ENCODE results near the gene ALDH1A1. TPM values are rescaled to one million over a fixed set of nuclear protein-coding genes. Genes with fewer than 3 reads are reported as not detected.
"Not testable (repeated sequence)": the region's sequence is repeated elsewhere in the genome, so short reads cannot be mapped to it uniquely, and the experiment has no call there.

ALDH1A1 gene
- total RNA-seq, 1 experiment from 2014 or later = not detected

DNA sequence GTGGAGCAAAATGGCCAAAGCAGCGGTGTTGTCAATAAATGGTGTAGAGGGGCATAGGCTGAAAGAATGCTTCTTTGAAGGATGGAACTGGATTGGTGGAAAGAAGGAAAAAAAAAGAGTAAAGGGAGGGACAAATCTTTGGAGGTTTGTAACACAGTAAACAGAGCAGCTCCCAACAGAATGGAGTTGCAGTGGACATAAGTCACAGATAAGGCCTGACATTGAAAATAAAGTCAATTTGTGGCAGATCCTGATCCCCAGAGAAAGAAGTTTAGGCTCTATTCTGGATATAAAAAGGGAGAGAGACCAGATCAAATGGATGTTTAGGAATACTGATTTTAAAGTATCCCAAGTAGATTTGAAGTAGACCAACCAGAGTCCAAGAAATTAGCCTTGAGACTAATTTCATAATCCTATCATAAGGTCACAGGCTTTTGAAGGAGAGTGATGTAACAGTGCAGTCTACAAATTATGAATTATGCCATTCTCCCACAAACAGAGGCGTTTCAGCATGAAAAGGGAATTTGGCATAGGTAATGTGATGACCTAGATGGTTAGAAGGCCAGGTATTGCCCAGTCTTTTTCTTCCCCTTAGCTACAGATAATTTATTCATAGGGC lies 8.9 kb downstream of the ALDH1A1 start:
- DNase-seq (ENCODE audit: low read depth) = no peak

DNA sequence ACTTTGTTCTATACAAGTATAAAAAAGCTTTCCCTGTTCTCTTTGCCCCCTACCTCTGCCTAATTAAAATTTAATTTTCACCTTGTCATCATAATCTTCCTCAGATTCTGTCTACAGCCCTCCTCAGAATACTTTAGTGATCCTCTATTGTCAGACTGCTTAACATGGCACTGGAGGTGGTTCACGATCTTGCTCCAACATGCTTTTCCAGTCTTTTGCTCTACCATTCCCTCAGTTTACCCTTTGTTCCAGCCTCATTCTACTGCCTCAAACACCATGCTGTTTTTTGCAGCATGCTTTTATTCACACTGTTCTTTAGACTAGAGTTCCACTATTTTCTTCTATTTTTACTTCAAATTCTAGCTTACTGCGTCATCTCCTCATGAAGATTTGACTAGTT lies 10.4 kb downstream of the ALDH1A1 start:
- no peak for DNase-seq (ENCODE audit: low read depth)

DNA sequence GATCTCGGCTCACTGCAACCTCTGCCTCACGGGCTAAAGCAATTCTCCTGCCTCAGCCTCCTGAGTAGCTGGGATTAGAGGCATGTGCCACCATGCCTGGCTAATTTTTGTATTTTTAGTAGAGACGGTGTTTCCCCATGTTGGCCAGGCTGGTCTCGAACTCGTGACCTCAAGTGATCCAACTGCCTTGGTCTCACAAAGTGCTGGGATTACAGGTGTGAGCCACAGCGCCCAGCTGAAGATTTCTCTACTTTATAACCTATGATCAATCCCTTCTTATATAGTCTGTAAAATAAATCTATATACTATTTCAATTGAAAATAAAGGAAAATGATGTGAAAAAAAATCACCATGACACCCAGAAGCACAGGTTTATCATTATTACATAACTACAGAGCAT lies 13.3 kb downstream of the ALDH1A1 start:
- not testable (repeated sequence) for DNase-seq (ENCODE audit: low read depth)

DNA sequence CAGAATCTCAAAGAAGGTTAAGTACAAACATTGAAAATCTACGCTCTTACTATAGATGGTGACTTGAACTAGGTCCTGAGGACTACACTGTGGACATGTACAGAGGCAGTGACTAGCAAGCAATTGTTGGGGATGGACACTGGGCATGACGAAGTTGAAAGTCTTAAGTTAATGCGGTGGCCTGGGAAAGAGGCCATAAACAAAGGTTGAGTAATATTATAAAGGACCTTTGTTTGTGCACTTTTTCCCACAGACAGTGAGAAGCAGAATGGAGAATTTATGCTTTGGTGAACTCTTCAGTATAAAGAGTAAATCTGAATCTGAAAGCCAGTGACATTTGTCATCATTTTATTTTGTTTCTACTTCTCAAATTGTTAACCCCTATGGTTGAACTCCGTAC lies 15.3 kb downstream of the ALDH1A1 start:
- DNase-seq (ENCODE audit: low read depth) = peak; percentile 12

DNA sequence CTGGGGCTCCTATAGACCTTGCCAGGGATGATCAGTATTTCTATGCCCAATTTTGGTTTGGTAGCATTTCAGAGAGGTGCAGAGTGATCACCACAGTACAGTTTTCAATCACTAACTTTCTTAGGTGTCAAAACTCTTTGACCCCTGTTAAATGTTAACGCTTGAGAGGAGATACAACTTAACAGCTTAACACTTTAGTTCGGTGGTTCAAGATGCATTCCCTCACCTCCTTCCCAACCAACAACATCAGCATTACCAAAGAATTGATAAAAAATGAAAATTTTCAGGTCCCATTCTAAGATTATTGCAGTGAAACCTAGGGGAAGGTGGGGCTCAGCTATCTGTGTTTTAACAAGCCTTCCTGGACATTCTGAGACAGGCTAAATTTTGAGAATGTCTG lies 16.2 kb downstream of the ALDH1A1 start:
- no peak for DNase-seq (ENCODE audit: low read depth)

DNA sequence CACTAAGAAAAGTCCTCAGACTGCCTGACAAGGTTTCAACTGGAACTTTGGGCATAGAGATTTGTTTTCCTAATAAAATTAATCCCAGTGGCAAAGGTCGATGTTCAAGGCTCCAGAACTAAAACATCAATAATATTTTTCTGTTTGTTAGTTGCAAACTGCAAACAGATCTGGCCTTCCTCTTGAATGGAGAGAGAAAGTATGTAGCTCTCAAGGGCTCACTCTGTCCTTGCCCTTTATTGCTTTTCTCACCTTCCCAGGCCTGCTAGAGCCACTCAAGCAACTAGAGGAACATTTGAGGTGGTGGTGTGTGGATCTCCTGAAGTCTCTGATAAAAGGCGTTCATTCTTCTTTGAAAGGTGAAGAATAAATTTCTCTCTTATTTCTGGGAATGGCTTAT lies 16.6 kb downstream of the ALDH1A1 start:
- no peak for DNase-seq (ENCODE audit: low read depth)

DNA sequence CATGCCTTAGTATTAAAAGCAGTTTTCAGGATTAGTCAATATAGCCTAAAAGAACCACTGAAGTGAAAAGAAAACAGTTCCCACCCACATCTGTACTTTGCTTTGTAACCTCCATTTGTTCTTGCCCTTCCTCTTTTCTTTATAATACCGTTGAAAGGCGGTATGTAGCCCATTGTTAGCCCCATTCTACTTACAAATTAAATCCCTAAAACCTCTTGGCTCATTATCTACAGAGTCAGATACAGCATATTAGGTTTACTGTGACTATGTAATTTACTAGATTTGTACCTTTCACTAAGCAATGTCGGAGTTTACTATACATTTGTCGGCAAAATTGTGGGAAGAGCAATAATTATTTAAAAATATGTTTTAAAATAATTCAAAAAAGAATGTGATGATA lies 17.3 kb downstream of the ALDH1A1 start:
- no peak for DNase-seq (ENCODE audit: low read depth)

DNA sequence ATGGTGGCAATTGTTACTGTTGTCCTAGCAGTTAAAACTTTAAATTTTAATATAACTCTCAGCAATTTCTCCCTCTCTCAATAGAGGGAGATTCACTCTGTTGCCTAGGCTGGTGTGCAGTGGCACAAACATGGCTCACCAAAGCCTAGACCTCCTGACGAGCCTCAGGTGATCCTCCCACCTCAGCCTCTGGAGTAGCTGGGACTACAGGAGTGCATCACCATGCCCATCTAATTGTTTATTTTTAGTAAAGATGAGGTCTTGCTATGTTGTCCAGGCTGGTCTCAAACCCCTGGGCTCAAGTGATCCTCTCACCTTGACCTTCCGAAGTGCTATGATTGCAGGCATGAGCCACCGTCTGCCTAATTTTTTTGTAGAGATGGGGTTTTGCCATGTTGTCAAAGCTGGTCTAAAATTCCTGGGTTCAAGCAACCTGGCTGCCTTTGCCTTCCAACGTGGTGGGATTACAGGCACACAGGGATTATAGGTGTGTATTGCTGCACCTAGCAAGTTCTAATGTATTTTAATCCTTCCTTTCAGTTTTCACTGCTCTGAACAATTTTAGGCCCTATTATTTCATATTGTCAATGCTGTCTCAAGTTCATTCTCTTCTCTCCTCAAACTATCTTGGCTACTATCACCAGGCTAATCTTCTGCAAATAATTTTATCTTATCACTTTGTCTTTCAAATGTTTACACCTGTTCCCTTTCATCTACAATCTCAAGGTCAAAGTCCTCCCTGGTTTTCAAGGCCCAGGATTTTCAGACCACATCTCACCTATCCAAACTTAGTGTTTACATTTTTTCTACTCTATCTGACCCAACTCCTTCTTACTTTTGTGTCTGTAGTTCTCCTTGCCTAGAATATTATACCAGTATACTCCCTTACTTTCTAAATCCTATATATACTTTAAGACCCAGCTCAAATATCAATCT lies 18.9 kb downstream of the ALDH1A1 start:
- no peak for DNase-seq (ENCODE audit: low read depth)

DNA sequence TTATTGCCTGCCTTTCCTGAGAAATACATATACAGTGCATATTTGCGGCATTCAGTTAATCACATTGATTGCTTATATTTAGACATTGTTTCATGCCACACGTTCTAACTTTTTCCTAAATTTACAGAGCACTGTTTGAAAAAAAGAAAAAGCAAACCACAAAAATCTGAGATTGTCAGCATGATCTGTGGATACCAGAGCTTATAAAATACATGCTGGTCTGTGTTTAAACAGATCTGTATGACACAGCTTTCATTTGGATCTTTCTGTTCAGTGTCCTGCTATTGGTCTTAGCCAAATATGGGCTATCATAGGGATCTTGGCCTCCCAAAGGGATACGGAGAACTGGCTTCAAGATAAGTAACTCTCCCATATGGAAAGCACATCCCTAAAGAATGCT lies 20.2 kb downstream of the ALDH1A1 start:
- no peak for DNase-seq (ENCODE audit: low read depth)

DNA sequence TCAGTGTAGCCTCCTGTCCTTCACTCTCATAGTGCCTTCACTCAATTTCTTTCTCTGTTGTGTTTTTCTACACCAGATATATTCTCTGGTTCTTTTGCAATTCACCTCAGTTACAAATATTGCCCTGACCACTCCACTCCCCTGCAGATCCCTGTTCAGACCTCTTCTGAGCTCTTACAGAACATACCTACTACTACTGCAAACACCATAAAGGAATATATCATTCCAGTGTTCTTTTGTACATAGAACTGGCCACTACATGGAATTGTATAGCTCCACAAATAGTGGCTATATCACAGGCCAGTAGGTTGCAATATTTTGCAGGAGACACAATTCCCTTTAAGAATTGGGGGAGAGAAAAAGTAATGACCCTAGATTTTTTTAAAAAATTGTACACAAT lies 21.0 kb downstream of the ALDH1A1 start:
- DNase-seq (ENCODE audit: low read depth) = no peak

DNA sequence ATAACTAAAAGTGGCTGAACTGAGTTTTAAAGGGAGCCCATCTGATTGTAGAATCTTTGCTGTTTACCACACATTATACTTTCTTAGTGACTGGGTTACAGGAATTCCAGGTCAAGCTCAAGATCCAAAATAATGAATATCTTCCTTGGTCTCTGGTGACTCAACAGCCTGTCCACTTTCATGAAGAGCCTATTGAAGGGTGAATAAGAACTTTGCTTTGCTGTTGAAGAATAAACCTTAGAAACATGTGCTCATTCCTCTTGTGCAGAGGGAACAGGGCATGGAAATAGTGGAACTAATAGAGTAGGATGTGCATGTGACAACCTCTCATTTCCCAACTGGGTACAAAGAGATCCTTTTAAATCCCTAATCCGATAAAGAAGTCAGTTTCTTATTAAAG lies 21.4 kb downstream of the ALDH1A1 start:
- DNase-seq (ENCODE audit: low read depth) = no peak

DNA sequence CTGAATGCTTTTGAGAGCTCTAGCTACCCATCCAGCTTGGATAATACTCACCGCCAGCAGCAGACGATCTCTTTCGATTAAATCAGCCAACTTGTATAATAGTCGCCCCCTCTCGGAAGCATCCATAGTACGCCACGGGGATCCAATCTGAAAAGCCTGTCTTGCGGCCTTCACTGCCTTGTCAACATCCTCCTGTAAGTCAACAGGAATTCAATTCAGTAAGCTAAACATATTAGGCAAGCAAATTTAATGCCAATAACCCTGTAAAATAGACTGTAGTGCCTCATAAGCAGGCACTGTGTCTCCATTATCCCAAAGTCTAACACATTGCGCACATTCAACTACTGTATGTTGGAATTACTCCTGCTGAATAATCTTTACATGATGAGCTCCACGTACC lies 22.0 kb downstream of the ALDH1A1 start:
- DNase-seq (ENCODE audit: low read depth) = peak; percentile 41

DNA sequence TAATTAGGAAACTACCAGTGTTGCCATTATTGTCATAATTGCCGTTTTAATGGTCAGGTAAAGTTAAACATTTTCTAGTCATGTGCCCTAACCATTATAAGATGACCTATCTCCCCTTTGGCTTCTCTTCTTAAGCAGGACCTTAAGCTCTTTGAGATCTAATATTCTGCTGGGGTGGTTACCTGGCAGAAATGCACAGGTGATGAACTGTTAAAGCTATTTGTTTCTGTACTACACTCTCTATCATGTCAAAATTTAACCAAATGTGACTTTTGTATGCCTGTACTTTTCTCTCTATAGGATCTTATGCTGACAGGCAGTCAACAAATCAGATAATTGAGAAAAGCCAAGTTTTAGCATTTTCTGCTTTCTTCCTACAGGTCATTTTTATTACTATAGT lies 23.3 kb downstream of the ALDH1A1 start:
- no peak for DNase-seq (ENCODE audit: low read depth)

DNA sequence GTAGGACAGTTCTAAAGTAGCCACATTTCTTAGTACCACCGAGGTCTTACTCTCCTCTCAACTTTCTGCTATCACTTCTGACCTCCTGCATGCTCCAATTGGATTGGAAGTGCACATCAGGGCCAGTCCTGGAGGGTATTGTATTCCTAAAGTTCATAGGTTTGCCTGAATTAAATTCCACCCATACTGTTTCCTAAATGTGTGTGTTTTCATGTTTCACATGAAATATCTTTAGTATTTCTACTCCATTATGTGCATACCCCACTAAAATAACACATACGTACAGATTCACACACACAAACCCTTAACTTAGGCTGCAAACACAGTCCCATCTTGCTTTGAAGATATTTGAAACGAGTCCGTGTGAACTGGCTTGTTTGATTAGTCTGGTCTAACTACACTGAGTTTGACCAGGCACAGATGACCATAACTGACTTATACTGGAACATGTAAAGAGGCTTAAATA lies 24.8 kb downstream of the ALDH1A1 start:
- DNase-seq (ENCODE audit: low read depth) = no peak

DNA sequence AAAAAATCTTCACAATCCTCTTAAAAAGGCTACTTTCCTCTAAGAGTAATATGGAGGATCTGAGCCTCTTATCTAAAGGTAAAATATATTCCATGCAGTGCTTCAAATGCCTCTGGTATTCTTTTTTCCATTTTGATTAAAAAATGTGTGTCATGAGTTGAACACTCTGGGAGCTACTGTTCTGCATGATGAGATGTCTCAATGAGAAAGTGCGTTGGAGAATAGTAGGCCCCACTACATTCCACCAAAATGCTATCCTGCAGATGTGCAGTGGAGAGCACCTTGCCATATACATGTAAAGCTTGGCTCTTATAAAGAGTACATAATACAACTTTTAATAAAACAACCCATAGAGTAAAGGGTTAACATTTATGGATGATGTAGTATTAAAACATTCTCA lies 26.3 kb downstream of the ALDH1A1 start:
- no peak for DNase-seq (ENCODE audit: low read depth)

DNA sequence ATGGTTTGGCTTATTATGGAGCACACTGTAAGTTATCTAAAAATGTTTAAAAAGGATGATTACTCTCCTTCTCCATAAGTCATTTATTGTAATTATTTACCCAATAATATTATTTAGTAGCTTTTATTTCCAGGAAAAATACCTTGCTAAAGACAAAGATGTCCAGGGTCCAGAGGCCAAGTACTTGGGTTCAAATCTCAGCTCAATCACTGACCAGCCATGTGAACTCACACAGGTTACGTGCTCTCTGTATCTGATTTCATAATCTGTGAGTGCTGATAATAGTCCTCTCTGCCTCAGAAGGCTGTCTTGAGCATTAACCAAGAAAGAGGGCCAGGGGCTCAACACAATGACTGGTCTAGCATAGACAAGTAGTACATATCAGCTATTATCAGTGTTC lies 27.0 kb downstream of the ALDH1A1 start:
- DNase-seq (ENCODE audit: low read depth) = no peak

DNA sequence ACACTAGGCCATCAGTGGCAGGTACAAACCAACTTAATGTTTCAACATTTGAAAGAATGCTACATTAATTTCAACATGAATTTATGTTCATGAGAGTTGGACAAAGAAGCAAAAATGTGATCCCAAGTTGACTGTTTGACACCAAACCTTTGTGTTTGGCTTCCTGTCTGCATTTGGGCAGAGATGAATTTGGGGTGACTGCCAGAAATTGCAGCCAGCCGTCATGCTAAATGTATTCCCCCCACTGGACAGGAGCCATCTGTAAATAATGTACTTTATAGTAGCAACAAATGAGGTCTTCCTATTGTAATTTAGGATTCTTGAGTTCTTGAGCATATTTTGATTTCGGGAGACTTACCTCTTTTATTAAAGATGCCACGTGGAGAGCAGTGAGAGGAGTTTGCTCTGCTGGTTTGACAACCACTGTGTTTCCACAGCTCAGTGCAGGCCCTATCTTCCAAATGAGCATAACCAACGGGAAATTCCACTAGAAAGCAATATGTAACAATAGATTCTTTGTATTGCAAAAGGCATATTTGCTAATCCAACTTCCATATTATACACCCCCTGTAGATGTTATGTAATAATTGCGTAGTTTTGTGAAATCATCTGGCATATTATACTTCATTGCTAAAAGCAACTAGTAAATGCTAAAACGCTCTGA lies 27.6 kb downstream of the ALDH1A1 start:
- no peak for DNase-seq (ENCODE audit: low read depth)

DNA sequence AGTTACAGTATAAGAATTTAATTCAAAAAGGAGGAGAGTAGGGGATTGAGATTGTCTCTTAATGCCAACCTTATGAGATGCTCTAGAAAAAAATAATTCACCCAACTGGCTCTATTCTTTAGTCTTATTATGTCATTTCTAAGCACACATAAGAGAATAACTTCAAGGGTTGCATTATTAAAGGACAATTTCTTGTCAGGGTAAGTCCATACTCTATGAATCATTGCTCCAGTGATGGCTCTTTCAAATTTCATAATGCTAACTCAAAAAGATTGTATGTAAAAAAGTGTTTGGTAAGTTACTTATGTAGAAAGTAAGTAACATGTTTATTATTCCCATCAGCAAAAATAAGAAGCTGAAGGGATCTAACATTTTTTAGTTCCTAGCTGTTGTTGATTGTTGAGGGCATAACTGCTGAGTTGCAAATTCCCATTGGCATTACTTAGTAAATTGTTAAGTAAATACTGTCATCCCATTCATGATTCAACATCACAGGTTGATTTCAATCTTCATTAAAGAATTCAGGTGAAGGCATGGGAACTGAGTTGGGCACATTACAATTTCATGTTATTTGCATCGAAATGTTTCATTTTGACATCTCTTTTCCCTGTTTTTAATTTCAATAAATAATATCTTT lies 28.6 kb downstream of the ALDH1A1 start:
- DNase-seq (ENCODE audit: low read depth) = no peak

DNA sequence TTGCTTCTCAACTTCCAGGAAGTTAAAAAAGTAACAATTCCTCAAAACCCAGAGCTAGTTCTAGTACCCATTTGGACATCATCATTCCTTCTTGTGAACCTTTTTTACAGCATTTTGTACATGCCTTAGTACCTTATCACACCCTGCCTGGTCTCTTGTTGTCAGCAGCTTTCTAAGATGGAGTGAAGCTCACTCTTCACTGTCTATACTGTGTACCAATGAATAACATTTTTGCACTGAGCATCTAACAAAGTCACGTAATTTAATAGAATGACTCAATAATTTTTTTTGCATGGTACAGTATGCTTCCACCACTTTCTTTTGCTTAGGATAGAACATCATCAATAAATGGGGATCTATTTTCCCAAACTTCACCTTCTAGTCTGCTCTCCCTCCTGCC lies 29.8 kb downstream of the ALDH1A1 start:
- no peak for DNase-seq (ENCODE audit: low read depth)

DNA sequence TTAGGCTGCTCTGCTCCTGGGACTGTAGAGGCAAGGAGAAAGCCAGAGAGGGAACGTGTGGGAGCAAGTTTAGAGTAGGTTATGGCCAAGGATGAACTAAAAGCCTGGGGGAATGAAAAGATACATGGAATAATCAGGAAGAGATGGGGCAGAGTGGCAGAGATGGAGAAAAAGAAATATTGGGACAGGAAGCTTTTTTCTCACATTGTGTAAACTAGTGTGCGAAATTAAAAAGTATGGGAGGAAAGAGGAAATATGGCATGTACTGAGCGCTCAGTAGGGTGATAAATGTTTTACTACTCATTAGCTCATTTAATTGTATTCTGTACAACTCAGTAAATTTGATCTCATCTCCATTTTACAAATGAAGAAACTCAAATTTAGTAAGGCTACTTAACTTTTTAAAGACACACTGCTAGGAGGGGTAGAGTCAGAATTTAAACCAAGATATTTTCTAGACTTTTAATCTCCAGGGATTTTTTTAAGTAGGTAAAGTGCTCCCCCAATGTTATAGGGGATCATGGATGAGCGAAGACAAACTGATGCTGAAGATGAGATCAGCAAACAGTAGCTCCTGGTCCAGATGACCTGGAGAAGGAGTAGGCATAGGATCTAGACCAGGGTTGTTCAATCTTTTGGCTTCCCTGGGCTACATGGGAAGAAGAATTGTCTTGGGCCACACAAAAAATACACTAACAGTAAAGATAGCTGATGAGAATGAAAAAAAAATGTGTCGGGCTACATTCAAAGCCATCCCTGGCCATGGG lies 30.8 kb downstream of the ALDH1A1 start:
- DNase-seq (ENCODE audit: low read depth) = no peak

DNA sequence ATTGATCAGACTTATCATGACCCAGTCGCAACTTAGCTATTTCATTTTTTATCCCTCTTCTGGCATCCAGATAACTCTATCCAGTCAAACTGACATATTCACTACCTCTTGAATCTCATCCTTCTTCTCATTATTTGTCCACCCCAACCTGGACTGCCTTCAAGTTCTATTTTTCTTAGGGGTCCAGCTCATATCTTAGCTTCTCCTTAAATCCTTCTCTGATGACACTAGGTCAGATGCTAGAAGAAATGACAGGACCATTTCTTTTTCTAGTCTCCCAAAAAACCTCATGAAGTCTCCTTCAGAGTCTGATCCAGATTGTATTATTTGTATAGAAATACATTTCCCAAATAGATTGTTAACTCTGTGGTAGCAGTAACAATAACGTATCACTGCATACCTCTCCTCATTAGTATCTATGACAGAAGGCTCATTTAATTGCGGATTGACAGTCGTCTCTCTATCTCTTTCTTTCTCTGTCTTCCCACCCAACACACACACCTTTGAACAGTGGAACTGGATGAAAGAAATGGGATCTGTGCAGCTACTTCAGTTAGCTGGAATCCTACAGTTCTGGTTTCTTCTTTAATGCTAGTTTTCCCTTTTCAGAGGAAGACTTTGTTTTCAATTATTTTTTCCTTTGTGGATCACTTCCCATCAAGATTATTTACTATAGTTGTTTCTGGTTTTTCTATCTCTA lies 33.5 kb downstream of the ALDH1A1 start:
- DNase-seq (ENCODE audit: low read depth) = no peak

All from RPMI7951 (cell line).